Measurements from ENCODE around the gene MYZAP. TPM values are rescaled to one million over a fixed set of nuclear protein-coding genes. Genes with fewer than 3 reads are reported as not detected.

Gene MYZAP
- total RNA-seq, 1 donor from 2014 or later, result not detected

- TF ChIP-seq EZH2phosphoT487 (IDR thresholded peaks at IDR 0.05), result no peak
- no peak for TF ChIP-seq CTCF (IDR thresholded peaks at IDR 0.05)
- TF ChIP-seq EZH2 (IDR thresholded peaks at IDR 0.05), result no peak
- Mint-ChIP-seq H3K9me3 (no peaks in the 10 kb centered on the region), H3K27ac (no peak overlapping the region), H3K36me3 (no peaks in the 10 kb centered on the region), H3K27me3 (ENCODE audit: insufficient read depth, low read depth) (no peaks in the 10 kb centered on the region), H3K4me1 (no peaks in the 10 kb centered on the region), H3K4me3 (no peak overlapping the region)
- Histone ChIP-seq H2AFZ (replicated peaks) (no peak overlapping the region), H3K27ac (no peak overlapping the region), H3K4me2 (no peak overlapping the region), H3K27me3 (no peaks in the 10 kb centered on the region), H3K9ac (no peak overlapping the region), H4K20me1 (ENCODE audit: low read depth) (no peaks in the 10 kb centered on the region), H3K79me2 (ENCODE audit: low read depth) (no peaks in the 10 kb centered on the region), H3K4me1 (no peaks in the 10 kb centered on the region), H3K36me3 (no peaks in the 10 kb centered on the region), H3K4me3 (no peak overlapping the region), H3K9me3 (ENCODE audit: low read depth) (no peaks in the 10 kb centered on the region), H3F3A (ENCODE audit: low read depth) (peaks cover 3% of the 10 kb centered on the region)
- no peak for DNase-seq (ENCODE audit: low spot score)
Observed at GRCh38 chr15:57691082-57691481, 99.4 kb downstream of the MYZAP start.

- no peak for DNase-seq (ENCODE audit: low spot score)
- Histone ChIP-seq H3F3A (ENCODE audit: low read depth) (peaks cover 3% of the 10 kb centered on the region), H3K4me2 (no peak overlapping the region), H4K20me1 (ENCODE audit: low read depth) (no peaks in the 10 kb centered on the region), H3K27ac (no peak overlapping the region), H3K36me3 (no peaks in the 10 kb centered on the region), H3K4me3 (no peak overlapping the region), H3K27me3 (no peaks in the 10 kb centered on the region), H3K9ac (no peak overlapping the region), H3K4me1 (no peaks in the 10 kb centered on the region), H3K9me3 (ENCODE audit: low read depth) (no peaks in the 10 kb centered on the region), H2AFZ (replicated peaks) (no peak overlapping the region), H3K79me2 (ENCODE audit: low read depth) (no peaks in the 10 kb centered on the region)
- Mint-ChIP-seq H3K4me1 (no peaks in the 10 kb centered on the region), H3K36me3 (no peaks in the 10 kb centered on the region), H3K9me3 (no peaks in the 10 kb centered on the region), H3K4me3 (no peak overlapping the region), H3K27ac (no peak overlapping the region), H3K27me3 (ENCODE audit: insufficient read depth, low read depth) (no peaks in the 10 kb centered on the region)
- TF ChIP-seq EZH2 (IDR thresholded peaks at IDR 0.05) (no peak), EZH2phosphoT487 (IDR thresholded peaks at IDR 0.05) (no peak), CTCF (IDR thresholded peaks at IDR 0.05) (no peak)
Observed at GRCh38 chr15:57692709-57693108, 101.0 kb downstream of the MYZAP start.

GRCh38 chr15:57694279-57694678, 102.6 kb downstream of the MYZAP start:
- DNase-seq (ENCODE audit: low spot score), result no peak
- no peak overlapping the region for H3K27ac Mint-ChIP-seq
- no peaks in the 10 kb centered on the region for H3K27me3 Mint-ChIP-seq (ENCODE audit: insufficient read depth, low read depth)
- Histone ChIP-seq H3K27ac (no peak overlapping the region), H3K79me2 (ENCODE audit: low read depth) (no peaks in the 10 kb centered on the region), H3K4me3 (no peak overlapping the region), H3K36me3 (no peaks in the 10 kb centered on the region), H3K4me2 (no peak overlapping the region), H3F3A (ENCODE audit: low read depth) (no peaks in the 10 kb centered on the region), H2AFZ (replicated peaks) (peak overlapping the region; percentile 12), H3K27me3 (no peaks in the 10 kb centered on the region), H4K20me1 (ENCODE audit: low read depth) (no peaks in the 10 kb centered on the region), H3K9me3 (ENCODE audit: low read depth) (no peaks in the 10 kb centered on the region), H3K9ac (no peak overlapping the region), H3K4me1 (no peaks in the 10 kb centered on the region)
- H3K4me1 Mint-ChIP-seq, result no peaks in the 10 kb centered on the region
- no peak overlapping the region for H3K4me3 Mint-ChIP-seq
- no peaks in the 10 kb centered on the region for H3K9me3 Mint-ChIP-seq
- no peaks in the 10 kb centered on the region for H3K36me3 Mint-ChIP-seq
- TF ChIP-seq EZH2 (IDR thresholded peaks at IDR 0.05) (no peak), EZH2phosphoT487 (IDR thresholded peaks at IDR 0.05) (no peak), CTCF (IDR thresholded peaks at IDR 0.05) (no peak)

Data from neural progenitor cell (in vitro differentiated cells).